Stimulated activated CD4-positive, alpha-beta T cell treated with anti-CD3 and anti-CD28 coated beads, Interleukin-15, amount 100 ng/mL, for 48 hours (primary cell): Measurements from ENCODE around the gene TBCA.

Source experiments
- DNase-seq, 2 donors: peaks; one replicate each; pipeline ENCODE4 v3.0.0-alpha.2; 2020; ENCODE audit warnings: low read depth in 2 of 2

The TBCA gene

DNA sequence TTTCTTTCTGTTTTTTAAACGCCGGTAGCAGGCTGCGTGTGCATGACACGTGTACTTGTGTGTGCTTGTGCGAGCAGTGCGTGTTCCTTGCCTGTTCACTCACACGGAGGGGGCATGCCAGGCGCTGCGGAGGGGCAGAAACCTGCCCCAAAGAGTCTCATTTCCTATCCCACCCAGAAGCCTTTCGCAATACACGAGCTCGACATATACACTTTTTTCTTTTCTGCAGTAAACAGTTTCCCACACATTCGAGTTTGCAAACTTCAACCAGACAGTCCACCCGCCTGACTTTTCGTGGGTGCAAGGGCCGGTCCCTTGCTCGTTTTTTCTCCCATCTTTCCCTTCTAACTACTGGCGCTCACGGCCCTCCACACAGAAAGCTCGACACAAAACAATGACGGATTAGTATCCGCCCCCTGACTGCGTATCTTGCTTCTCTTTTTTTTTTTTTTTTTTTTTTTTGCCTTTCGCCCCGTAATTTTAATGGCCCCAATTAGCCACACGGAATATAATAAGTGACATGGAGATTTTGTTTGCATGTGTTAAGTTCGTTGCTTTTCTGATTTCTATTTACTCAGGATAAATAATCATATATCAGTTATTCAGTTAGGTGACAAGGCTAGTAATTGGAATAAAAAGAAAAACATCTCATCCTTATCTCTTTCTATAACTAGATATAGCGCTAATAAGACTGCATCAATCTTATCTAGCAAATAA lies 132.3 kb downstream of the TBCA start:
- DNase-seq = no peak

DNA sequence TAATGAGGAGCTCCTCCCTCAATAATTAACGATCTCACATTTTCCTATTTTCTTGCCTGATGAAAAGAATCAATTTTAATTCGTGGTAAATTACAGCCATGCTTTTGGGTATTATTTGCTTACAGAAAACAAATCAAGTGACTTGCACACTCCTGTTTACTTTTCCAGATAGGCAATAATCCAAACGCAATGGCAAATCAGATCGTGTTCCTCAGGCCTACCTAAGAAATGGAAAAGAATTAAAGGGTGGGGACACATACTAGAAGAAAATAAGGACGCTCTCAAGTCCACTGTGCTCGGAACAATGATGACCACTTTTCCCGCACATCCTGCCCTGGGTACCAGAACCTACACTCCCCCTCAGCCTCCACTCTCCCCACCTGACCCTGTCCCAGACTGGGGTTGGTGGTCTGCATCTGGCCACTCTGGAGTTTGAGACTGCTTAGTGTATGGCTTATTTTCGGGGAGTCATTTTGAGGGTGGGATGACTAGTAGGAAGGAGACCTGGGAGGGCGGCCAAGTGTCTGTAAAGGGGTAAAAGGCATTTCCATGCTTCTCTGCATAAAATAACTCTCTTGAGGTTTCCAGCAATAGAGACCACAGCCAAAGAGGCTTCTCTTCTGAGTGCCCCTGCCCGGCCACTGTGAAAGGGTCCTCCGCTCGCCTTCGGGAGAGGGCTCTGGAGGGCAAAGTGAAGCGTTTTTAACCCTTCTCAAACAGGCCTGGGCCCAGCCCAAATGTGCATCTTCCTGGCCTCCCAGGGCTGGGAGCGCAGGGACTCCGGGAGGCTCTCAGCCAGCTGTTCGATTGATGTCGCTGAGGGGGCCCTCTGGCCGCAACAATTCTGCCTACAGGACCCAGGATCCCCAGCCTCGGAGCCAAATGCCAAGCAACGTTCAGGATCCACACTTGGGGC lies 133.1 kb downstream of the TBCA start:
- no peak for DNase-seq

DNA sequence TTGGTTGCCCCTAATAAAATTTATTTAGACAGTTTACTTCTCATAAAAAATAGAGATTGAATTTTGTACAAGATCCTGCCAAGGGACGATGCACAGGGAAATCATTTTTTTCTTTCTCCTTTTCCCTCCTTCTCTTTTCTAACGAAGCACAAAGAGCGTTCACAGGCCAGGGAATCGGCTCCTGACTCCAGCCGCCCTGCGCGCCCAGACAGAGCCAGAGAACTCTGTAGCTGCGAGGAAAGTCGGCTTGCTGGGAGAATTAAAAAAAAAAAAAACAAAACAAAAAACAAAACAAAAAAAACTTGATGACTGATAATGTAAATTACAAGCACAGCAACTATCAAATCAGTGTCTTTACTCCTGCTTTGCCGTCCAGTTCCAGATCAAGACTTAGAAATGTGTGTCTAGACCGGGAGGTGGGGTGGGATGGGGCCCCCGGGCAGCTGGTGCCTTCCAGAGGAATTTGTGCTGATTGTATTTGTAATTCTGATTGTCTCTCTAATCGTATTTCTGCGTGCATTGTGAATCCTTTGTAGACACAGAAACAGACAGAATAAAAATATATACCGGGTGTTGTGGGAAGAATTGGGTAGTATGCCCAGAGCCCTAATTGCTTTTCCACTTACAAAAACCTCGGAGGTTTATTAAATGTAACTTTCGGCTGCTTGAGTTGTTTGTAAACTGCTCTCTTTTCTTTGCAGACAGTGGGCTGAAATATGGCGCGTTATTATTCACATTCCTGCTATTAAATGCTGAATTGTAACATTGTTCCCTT lies 134.0 kb downstream of the TBCA start:
- DNase-seq = no peak

DNA sequence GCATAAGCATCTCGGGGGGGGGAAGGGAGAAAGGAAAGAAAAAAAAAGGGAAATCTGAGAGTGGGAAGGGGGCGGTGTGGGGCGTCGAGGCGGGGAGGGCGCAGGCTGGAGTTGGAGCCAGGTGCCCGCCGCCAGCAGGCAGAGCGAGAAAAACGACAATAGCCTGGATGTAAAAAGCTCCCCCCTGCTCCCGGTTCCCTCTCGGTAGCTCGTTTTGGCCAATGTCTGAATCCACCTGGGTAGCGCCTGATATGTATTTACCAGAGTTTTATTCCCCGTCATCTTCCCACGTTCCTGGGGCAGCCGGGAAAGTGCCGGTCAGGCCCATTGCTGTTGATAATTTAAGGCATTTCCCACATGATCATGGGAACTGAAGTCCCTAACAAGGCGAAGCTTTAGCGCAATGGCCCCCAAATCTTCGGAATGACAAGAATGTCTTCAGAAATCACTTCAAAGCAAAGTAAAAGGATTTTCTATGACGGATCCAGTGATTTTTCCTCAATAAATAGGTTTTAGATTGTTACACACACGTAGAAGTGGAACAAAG lies 134.7 kb downstream of the TBCA start:
- DNase-seq = no peak
